Amniotic stem cell (primary cell): ENCODE data around the gene TAF11L5.
"Not testable (repeated sequence)": the region's sequence is repeated elsewhere in the genome, so short reads cannot be mapped to it uniquely, and the experiment has no call there.

Source experiments
- DNase-seq: peaks from one replicate; lab custom pipeline; 2025; lab: John Stamatoyannopoulos, UW

Gene TAF11L5

DNA sequence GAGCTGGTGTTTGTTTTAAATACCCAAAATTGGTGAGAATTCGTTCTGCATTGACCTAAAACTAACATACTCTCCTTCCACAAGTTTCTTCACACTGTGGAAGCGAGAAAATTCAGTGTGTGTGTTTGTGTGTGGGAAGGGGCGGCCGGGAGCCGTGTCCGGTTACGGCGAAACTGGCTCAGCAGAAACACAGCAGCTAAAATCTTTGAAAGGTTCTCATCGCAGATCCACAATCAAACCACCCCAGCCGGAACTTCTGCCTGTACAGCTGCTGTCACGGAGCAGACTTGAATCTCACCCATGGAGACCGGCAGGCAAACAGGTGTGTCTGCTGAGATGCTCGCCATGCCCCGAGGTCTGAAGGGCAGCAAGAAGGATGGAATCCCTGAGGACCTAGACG lies at the start of gene TAF11L5:
Gene TAF11L5 (plus strand): TSS at position 301 of the 400 bp plus-strand sequence.
- not testable (repeated sequence) for DNase-seq

DNA sequence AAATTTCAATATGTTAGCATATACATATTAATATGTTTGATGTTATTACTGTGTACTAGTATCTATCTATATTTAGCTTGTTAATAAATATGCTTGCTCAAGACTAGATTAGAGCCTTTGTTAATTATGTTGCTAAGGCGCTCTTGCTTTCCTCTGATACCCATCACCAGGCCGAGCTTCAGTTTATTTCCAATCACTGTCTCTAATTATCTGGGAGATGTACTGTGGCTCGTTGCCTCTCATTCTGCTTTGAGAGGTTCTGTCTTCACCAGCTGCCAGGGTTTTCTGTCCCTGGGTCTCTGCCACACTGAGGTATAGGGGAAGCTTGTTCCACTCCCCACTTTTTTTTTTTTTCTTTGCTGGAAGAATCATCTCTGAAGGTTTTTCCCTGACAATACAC lies 48.0 kb upstream of the TAF11L5 start:
- DNase-seq: no peak

DNA sequence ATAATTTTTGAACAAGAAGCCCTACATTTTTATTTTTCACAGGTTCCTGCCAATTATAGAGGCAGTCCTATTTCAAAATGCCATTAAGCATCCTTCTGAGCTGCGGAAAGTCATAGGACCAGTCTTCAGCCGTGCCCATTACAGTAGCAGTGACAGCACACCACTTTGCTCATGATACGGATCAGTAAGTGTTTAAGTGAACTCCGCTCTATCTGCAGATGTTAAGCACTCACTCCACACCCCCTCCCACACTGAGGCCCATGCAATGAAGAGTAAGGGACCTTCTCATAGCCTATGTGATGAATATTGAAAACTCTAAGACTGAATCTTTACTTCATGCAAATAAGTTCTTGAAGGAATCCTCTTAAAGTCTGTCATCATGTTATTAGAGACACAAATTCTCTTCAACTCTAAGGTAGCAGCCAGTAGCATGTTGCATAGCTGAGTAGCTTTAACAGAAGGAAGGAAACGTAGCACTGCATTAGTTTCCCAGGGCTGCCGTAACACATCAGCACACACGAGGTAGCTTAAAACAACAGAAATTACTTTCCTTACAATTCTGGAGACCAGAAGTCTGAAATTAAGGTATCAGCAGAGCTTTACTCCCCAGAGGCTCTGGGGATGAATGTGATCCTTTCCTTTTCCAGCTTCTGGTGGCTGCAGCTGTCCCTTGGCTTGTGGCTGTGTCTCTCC lies 47.3 kb upstream of the TAF11L5 start:
- DNase-seq: no peak

DNA sequence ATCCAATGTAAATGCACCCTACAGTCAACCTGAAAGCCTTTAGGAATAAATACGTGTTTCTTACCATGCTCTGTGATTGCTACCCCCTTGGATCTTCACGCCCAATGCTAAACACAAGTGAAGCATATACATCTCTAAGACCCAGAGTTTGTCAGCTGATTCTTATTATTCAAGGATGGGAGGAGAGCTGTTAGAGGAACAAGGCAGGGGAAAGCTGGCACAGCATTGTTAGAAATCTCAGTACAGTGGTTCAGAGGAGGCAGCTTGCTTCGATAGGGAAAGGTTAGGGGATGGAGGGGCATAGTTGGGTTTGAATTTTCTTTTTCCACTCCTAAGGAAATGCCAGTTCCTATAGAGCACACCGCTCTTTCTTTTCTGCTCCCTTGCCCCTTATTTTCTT lies 43.7 kb upstream of the TAF11L5 start:
- DNase-seq: no peak

DNA sequence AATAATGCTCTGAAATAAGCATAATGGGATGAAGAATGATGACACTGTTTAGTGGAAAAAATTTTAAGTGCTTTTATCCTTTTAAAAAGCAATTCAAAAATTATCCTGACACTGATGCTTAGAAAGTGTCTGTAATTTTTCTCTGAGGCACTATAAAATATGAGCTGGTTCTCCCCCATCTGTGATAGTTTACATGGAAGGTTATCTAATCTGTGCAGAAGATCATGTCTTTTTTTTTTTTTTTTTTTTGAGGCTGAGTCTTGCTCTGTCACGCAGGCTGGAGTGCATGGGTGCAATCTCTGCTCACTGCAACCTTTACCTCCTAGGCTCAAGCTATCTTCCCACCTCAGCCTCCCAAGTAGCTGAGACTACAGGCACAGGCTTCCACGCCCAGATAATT lies 42.2 kb upstream of the TAF11L5 start:
- no peak for DNase-seq

DNA sequence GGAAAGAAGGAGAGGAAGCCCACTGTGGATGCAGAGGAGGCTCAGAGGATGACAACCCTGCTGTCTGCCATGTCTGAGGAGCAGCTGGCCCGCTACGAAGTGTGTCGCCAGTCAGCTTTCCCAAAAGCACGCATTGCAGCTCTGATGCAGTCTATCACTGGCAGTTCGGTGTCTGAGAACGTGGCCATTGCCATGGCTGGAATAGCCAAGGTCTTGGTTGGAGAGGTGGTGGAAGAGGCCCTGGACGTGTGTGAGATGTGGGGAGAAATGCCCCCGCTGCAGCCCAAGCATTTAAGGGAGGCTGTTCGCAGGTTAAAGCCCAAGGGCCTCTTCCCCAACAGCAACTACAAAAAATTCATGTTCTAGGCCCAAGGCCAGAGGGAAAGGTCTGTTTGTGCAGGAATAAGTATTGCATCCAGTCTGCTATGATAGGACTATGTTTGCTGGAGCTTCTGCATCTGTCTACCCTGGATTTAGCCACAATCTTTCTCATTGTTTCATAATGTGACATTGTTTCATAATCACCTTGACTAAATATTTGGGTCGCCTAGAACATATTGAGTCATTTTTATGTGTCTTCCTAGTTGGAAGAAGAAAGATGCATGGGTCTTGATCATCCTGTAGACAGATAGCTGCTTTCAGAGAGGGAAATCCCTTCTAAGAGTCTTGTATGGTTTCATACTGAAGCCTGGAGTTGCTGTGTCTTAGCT lies 38.4 kb upstream of the TAF11L5 start:
- DNase-seq: not testable (repeated sequence)

DNA sequence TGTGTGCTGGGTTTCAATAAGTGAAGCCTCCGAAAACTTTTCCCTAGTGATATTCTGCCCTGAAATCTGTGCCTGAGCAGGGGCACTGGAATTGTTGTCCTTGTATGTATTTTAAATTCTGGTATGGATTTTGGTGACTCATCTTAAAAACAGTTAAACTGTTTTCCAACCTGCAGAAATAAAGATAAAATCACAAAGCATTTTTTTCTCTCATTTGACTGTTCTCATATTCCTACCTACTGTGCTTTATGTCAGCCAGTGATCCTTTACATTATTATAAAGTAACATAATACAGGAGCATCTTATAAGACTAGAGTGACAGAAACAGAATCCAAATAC lies 37.9 kb upstream of the TAF11L5 start:
- no peak for DNase-seq

DNA sequence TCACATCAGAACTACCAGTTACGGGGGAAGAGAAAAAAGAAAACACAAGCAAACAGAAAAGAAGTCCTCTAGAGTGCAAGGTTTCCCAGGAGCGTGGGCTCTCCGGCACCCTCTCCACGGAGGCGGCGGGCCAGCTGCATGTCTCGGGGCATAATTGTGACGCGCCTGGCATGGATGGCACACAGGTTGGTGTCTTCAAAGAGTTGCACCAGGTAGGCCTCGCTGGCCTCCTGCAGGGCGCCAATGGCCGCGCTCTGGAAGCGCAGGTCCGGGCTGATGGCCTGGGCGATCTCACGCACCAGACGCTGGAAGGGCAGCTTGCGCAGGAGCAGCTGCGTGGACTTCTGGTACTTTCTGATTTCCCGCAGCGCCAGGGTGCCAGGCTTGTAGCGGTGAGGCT lies 33.8 kb upstream of the TAF11L5 start:
- not testable (repeated sequence) for DNase-seq

DNA sequence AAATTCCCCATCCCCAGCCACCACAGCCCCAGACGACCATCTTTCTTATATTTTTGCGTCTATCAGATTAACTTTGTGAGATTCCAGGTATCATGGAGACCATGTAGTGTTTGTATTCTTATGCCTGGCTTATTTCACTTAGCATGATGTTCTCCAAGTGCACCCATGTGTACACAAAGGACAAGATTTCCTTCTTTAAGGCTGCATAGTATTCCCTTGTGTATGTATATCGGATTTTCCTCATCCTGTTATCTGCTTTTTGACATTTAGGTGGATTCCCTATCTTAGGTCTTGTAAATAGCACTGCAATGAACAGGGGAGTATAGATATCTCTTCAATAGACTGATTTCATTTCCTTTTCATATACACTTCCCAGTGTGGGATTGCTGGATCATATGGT lies 32.3 kb upstream of the TAF11L5 start:
- no peak for DNase-seq

DNA sequence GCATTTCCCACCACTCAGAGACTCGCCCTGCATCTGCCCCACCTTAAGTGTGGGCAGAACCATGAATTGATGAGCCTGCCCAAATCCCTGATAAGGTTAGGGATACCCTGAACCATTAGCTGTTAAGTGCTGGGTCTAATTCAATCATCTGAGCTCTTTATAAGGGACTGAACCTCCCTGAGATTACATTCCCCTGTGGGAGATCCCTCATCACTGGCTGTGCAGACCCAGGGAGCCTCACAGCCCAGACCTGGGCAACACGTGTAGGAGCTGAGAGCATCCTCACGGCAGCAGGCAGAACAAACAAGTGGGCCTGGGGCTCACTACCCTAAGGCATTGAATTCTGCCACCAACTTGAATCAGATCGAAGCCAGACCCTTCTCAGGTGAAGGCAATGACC lies 27.6 kb upstream of the TAF11L5 start:
- DNase-seq: no peak

DNA sequence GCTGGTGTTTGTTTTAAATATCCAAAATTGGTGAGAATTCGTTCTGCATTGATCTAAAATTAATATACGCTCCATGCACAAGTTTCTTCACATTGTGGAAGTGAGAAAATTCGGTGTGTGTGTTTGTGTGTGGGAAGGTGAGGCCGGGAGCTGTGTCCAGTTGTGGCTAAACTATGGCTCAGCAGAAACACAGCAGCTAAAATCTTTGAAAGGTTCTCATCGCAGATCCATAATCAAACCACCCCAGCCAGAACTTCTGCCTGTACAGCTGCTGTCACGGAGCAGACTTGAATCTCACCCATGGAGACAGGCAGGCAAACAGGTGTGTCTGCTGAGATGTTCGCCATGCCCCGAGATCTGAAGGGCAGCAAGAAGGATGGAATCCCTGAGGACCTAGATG lies 27.1 kb upstream of the TAF11L5 start, which contains the start of gene TAF11L2:
Gene TAF11L2 (plus strand): TSS at position 301 of the 400 bp plus-strand sequence.
- DNase-seq: not testable (repeated sequence)

DNA sequence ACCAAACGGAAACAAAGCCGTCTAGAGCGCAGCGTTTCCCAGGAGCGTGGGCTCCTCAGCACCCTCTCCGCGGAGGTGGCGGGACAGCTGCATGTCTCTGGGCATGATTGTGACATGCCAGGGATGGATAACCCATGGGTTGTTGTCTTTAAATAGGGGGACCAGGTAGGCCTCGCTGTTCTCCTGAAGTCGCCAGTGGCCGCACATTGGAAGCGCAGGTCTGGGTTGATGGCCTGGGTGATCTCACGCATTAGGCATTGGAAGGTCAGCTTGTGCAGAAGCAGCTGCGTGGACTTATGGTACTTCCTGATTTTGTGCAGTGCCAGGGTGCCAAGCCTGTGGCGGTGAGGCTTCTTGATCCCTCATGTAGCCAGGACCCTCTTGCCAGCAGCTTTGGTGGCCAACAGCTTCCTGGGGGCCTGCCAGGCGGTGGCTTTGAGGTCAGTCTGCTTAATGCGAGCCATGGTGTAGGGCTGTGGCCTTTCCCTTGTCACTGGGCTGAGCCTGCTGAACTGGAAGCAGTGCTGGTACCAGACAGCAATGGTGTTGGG lies 13.2 kb upstream of the TAF11L5 start:
- no peak for DNase-seq

DNA sequence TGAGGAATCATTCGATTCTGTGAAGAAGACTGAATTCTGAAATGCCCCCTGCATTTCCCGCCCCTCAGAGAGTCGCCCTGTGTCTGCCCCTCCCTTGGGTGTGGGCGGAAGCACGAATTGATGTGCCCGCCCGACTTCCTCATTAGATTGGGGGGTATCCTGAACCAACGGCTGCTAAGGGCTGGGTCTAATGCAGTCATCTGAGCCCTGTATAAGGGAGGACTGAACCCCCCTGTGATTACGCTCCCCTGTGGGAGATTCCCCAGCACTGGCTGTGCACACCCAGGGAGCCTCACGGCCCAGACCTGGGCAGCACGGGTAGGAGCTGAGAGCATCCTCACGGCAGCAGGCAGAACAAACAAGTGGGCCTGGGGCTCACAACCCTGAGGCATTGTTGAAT lies 7.5 kb upstream of the TAF11L5 start:
- not testable (repeated sequence) for DNase-seq

DNA sequence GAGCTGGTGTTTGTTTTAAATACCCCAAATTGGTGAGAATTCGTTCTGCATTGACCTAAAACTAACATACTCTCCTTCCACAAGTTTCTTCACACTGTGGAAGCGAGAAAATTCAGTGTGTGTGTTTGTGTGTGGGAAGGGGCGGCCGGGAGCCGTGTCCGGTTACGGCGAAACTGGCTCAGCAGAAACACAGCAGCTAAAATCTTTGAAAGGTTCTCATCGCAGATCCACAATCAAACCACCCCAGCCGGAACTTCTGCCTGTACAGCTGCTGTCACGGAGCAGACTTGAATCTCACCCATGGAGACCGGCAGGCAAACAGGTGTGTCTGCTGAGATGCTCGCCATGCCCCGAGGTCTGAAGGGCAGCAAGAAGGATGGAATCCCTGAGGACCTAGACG lies 7.0 kb upstream of the TAF11L5 start, which contains the start of gene TAF11L3:
Gene TAF11L3 (plus strand): TSS at position 301 of the 400 bp plus-strand sequence.
- not testable (repeated sequence) for DNase-seq

DNA sequence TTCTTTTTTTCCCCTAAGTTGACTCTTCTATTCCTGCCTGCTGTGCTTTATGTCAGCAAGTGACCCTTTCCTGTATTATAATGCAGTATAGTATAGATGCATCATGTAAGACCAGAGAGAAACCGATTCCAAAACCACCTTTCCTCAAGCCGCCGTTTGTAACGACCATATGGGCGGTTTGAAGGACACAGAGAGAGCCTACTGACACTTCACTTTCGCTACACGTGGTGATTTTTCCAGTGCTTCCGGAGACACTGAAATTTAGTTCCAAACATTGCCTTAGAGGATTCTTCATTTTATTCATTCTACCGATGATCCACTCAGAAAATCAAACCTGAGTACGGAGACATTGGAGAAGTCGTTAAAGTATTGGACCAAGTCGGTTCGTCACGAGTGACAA lies 5.5 kb upstream of the TAF11L5 start:
- DNase-seq: not testable (repeated sequence)

DNA sequence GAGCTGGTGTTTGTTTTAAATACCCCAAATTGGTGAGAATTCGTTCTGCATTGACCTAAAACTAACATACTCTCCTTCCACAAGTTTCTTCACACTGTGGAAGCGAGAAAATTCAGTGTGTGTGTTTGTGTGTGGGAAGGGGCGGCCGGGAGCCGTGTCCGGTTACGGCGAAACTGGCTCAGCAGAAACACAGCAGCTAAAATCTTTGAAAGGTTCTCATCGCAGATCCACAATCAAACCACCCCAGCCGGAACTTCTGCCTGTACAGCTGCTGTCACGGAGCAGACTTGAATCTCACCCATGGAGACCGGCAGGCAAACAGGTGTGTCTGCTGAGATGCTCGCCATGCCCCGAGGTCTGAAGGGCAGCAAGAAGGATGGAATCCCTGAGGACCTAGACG lies 3.5 kb upstream of the TAF11L5 start, which contains the start of gene TAF11L4:
Gene TAF11L4 (plus strand): TSS at position 301 of the 400 bp plus-strand sequence.
- not testable (repeated sequence) for DNase-seq

DNA sequence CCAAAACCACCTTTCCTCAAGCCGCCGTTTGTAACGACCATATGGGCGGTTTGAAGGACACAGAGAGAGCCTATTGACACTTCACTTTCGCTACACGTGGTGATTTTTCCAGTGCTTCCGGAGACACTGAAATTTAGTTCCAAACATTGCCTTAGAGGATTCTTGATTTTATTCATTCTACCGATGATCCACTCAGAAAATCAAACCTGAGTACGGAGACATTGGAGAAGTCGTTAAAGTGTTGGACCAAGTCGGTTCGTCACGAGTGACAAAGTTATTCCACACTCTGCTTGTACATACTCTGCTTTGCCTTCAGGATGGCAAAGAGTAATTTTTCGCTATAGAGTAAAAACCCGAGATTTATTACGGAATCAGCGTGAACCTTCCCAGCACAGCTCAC lies 1.5 kb downstream of the TAF11L5 start:
- not testable (repeated sequence) for DNase-seq

DNA sequence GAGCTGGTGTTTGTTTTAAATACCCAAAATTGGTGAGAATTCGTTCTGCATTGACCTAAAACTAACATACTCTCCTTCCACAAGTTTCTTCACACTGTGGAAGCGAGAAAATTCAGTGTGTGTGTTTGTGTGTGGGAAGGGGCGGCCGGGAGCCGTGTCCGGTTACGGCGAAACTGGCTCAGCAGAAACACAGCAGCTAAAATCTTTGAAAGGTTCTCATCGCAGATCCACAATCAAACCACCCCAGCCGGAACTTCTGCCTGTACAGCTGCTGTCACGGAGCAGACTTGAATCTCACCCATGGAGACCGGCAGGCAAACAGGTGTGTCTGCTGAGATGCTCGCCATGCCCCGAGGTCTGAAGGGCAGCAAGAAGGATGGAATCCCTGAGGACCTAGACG lies 3.3 kb downstream of the TAF11L5 start, which contains the start of gene TAF11L6:
Gene TAF11L6 (plus strand): TSS at position 301 of the 400 bp plus-strand sequence.
- not testable (repeated sequence) for DNase-seq
